ENCODE results near the gene TAS2R40. TPM values are rescaled to one million over a fixed set of nuclear protein-coding genes. Genes with fewer than 3 reads are reported as not detected.
A peak's percentile ranks its signal among the peaks of the same experiment; 100 is the strongest.

TAS2R40 gene
- total RNA-seq, 2 experiments from 2014 or later: not detected

DNA sequence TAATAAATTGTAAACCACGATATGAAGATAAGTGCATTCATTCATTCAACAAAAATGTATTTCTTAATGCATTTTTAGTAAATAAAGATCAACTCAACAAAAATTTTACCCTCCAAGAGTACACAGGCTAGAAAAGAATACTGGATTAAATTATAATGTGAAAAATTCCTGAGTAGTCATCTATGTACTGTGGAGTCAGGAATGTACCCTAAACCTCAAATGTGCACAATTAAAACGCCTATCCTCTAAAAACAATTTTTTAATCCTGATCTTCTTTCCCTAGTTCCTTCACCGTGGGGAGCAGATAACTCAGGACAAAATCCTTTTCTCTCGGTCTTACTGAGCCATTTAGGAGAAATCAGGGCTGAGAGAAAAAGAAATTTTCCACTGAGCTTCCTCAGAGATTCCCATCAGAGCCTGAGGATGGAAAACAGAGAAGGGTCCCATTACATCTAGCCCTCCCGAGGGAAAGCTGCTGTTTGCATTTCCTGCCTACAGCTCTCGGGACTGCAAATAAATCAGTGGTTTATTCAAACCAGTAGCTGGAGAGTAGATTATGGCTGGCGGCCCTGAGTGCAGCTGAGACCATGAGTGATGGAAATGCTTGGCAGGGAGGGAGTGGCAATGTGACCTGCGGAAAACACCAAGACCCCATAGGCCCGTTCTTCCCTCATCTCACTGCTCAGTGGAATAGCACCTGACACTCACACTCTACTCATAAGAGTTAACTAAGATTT lies 7.4 kb downstream of the TAS2R40 start:
- ChIA-PET CTCF (interaction anchor here (1.0 to 2.2 kb wide), 2 partner anchors 11 to 14 kb away, joined by 3 to 5 read pairs; no protein-coding TSS in a partner anchor), POLR2A (no interaction called here)
- no peak for DNase-seq
- no peak overlapping the region for H3K4me3 Mint-ChIP-seq
- peaks cover 28% of the 10 kb centered on the region for H3K27me3 Mint-ChIP-seq
- H3K36me3 Mint-ChIP-seq (ENCODE audit: low read depth): no peaks in the 10 kb centered on the region
- no peak overlapping the region for H3K27ac Mint-ChIP-seq
- H3K9me3 Mint-ChIP-seq: peaks cover under 1% of the 10 kb centered on the region
- no peaks in the 10 kb centered on the region for H3K4me1 Mint-ChIP-seq

DNA sequence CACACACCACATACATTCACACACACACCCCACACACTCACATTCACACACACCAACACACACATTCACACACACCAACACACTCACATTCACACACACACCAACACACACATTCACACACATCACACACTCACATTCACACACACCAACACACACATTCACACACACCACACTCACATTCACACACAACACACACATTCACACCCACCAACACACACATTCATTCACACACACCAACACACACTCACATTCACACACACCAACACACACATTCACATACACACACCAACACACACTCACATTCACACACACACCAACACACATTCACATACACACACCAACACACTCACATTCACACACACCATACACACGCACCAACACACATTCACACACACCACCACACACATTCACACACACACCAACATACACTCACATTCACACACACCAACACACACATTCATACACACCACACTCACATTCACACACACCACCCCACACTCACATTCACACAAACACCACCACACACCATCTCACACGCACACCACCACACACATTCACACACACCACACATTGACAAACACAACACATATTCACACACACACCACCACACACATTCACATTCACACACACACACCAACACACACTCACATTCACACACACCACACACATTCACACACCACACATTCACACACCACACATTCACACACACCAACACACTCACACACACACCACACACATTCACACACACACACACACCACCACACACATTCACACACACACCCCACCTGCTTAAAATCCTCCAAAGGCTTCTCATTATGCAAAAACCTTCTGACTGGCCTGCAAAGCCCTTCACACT lies 9.0 kb downstream of the TAS2R40 start:
- POLR2A ChIA-PET: no interaction called here
- Mint-ChIP-seq H3K27me3 (peaks cover 37% of the 10 kb centered on the region), H3K36me3 (ENCODE audit: low read depth) (peaks cover 7% of the 10 kb centered on the region), H3K4me1 (no peaks in the 10 kb centered on the region), H3K4me3 (no peak overlapping the region), H3K9me3 (peaks cover 10% of the 10 kb centered on the region), H3K27ac (no peak overlapping the region)
- DNase-seq: no peak
- CTCF ChIA-PET: interaction anchor here (0.9 kb wide), 1 partner anchor 185 kb away, joined by 3 read pairs; no protein-coding TSS in a partner anchor

DNA sequence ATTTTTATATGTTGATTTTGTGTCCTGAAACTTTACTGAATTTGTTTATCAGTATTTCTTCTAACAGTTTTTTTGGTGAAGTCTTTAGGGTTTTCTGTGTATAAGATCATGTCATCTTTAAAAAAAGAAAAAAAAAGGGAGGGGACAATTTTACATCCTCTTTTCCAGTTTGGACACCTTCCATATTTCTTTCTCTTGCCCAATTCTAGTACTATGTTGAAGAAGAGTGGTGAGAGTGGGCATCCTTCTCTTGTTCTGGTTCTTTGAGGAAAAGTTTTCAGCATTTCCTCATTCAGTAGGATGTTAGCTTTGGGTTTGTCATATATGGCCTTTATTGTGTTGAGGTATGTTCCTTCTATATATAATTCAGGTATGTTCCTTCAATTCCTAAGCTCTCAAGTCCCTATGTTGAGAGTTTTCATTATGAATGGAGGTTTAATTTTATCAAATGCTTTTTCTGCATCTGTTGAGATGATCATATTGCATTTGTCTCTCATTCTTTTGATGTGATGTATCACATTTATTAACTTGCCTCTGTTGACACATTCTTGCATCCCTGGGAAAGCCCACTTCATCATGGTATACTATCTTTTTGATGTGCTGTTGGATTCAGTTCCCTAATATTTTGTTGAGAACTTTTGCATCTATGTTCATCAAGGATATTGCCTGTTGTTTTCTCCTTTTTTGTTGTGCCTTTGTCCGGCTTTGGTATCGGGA lies 12.1 kb downstream of the TAS2R40 start:
- H3K4me1 Mint-ChIP-seq: peaks cover 1% of the 10 kb centered on the region
- no peak overlapping the region for H3K27ac Mint-ChIP-seq
- POLR2A ChIA-PET: no interaction called here
- no peak for DNase-seq
- H3K4me3 Mint-ChIP-seq: no peak overlapping the region
- CTCF ChIA-PET: no interaction called here
- peaks cover 25% of the 10 kb centered on the region for H3K36me3 Mint-ChIP-seq (ENCODE audit: low read depth)
- peaks cover 42% of the 10 kb centered on the region for H3K27me3 Mint-ChIP-seq
- H3K9me3 Mint-ChIP-seq: peaks cover 27% of the 10 kb centered on the region

DNA sequence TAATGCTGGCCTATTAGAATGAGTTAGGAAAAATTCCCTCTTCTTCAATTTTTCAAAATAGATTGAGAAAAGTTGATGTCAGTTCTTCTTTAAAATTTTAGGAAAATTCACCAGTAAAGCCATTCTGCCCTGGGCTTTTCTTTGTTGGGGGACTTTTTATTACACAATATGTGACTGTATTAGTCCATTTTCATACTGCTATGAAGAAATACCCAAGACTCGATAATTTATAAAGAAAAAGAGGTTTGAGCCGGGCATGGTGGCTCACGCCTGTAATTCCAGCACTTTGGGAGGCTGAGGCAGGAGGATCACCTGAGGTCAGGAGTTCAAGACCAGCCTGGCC lies 12.7 kb downstream of the TAS2R40 start:
- POLR2A ChIA-PET: no interaction called here
- H3K27ac Mint-ChIP-seq: no peak overlapping the region
- peaks cover 3% of the 10 kb centered on the region for H3K4me1 Mint-ChIP-seq
- H3K27me3 Mint-ChIP-seq: peaks cover 42% of the 10 kb centered on the region
- H3K9me3 Mint-ChIP-seq: peaks cover 27% of the 10 kb centered on the region
- peaks cover 25% of the 10 kb centered on the region for H3K36me3 Mint-ChIP-seq (ENCODE audit: low read depth)
- no peak for DNase-seq
- CTCF ChIA-PET: no interaction called here
- H3K4me3 Mint-ChIP-seq: no peak overlapping the region

DNA sequence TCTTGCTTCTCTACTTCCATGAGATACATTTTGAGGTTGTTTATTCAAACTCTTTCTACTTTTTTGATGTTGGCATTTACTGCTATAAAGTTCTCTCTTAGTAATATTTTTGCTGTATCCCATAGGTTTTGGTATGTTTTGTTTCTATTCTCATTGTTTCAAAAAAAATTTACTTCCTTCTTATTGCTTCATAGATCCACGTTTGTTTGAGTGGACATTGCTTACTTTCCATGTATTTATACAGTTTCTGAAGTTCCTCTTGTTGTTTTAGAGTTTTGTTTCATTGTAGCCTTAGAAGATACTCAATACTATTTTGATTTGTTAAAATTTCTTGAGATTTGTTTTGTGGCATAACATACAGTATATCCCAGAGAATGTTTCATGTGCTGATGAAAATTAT lies 13.7 kb downstream of the TAS2R40 start:
- Mint-ChIP-seq H3K27me3 (peaks cover 42% of the 10 kb centered on the region), H3K27ac (no peak overlapping the region), H3K4me3 (no peak overlapping the region), H3K36me3 (ENCODE audit: low read depth) (peaks cover 25% of the 10 kb centered on the region), H3K4me1 (peaks cover 10% of the 10 kb centered on the region), H3K9me3 (peaks cover 27% of the 10 kb centered on the region)
- no peak for DNase-seq
- ChIA-PET CTCF (interaction anchor here (1.0 to 1.6 kb wide), 2 partner anchors 20 to 140 kb away, joined by 3 read pairs; no protein-coding TSS in a partner anchor), POLR2A (no interaction called here)

DNA sequence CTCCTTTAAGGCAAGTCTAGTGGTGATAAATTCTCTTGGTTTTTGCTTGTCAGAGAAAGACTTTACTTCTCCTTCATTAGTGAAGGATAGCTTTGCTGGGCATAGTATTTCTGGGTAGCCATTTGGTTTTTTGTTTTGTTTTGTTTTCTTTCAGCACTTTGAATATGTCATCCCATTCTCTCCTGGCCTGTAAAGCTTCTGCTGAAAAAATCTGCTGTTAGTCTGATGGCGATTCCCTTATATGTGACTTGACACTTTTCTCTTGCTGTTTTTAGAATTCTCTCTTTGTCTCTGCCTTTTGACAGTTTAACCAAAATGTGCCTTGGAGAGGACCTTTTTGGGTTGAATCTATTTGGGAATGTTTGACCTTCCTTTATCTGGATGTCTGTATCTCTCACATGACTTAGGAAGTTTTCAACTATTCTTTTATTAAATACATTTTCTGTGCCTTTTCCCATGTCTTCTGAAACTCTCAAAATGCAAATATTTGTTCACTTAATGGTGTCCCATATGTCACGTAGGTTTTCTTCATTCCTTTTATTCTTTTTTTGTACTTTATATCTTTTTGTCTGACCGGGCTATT lies 14.7 kb downstream of the TAS2R40 start:
- Mint-ChIP-seq H3K27me3 (peaks cover 42% of the 10 kb centered on the region), H3K36me3 (ENCODE audit: low read depth) (peaks cover 25% of the 10 kb centered on the region), H3K4me1 (peaks cover 19% of the 10 kb centered on the region), H3K4me3 (no peak overlapping the region), H3K9me3 (peaks cover 27% of the 10 kb centered on the region), H3K27ac (no peak overlapping the region)
- POLR2A ChIA-PET: no interaction called here
- DNase-seq: no peak
- CTCF ChIA-PET: interaction anchor here (1.3 to 1.6 kb wide), 2 partner anchors 109 to 139 kb away, joined by 3 read pairs; no protein-coding TSS in a partner anchor

DNA sequence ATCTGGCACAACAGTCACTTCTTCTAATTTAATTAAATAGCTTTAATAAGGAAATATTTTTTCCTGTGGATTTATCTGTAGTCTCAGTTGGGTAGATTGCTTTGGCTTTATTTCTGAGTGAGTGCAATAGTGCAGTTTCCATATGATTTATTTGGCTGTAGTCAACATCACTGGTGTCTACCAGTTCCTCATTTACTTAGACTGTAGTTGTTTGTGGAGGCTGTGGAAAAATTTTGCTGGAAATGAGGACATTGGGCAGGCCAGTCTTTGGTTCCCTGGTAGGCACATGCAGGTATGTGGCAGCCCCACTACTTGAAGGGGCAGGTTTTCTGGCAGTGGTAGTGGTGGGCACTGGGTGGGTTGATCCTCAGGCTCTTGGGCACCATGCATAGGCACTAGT lies 15.5 kb downstream of the TAS2R40 start:
- Mint-ChIP-seq H3K27ac (no peak overlapping the region), H3K27me3 (peaks cover 38% of the 10 kb centered on the region), H3K36me3 (ENCODE audit: low read depth) (peaks cover 25% of the 10 kb centered on the region), H3K4me3 (no peak overlapping the region), H3K9me3 (peaks cover 27% of the 10 kb centered on the region), H3K4me1 (peaks cover 25% of the 10 kb centered on the region)
- POLR2A ChIA-PET: no interaction called here
- DNase-seq: no peak
- CTCF ChIA-PET: interaction anchor here (1.3 to 1.6 kb wide), 2 partner anchors 108 to 138 kb away, joined by 3 read pairs; no protein-coding TSS in a partner anchor

DNA sequence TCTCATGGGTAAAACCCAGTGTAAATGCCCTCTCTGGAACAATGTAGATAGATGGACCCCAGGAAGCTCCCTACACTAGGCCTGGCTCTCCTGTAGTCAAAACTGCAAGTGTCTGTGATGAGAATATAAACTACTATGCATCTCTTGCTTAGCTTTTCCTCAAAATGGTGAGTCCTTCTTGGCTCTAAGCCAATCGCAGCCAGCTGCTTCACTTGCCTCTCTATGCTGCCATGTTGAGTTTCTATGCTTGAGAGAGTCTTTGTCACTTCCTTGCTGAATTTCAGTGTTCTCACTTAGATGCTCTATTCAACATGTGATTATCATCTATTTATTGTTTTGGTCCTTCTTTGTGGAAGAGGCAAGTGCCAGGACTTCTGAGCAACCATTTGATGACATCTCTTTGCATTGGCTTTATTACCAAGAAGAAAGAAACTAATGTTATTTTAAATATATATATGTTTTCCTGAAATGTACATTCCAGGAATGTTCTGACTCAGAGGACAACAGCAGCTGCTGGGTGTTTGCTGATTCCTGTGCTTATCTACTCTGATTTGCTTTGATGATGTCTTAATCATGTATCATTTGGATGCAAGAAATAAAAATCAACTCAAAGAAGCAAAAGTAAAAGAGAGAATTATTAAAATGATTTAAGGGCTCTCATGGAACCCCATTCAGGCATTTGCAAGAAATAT lies 16.6 kb downstream of the TAS2R40 start:
- peaks cover 29% of the 10 kb centered on the region for H3K27me3 Mint-ChIP-seq
- CTCF ChIA-PET: interaction anchor here (0.6 to 7.6 kb wide), 5 partner anchors 24 to 878 kb away, joined by 3 to 250 read pairs (median 149); partner anchors contain the start of gene GSTK1
- DNase-seq: no peak
- H3K36me3 Mint-ChIP-seq (ENCODE audit: low read depth): peaks cover 25% of the 10 kb centered on the region
- POLR2A ChIA-PET: no interaction called here
- no peak overlapping the region for H3K4me3 Mint-ChIP-seq
- H3K27ac Mint-ChIP-seq: no peak overlapping the region
- peaks cover 32% of the 10 kb centered on the region for H3K4me1 Mint-ChIP-seq
- H3K9me3 Mint-ChIP-seq: peaks cover 27% of the 10 kb centered on the region

DNA sequence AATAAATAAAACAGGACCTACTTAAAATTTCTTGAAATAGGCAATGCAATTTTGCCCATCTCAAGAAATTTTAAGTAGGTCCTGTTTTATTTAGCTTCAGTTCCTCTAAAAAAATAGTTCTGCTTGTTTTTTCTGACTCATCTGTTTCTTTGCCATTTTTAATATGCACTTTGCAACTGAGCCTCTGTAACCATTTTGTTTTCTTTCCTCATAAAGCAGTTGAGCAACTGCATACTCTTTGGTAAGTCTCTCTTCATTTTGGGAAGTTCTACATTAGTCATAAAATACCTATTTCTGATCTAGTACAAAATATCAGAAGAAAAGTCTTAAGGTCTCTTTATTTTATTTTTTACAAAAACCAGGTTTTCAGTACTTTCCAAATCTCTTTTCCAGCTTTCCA lies 18.0 kb downstream of the TAS2R40 start:
- Mint-ChIP-seq H3K27ac (peak overlapping the region; percentile 33), H3K9me3 (peaks cover 24% of the 10 kb centered on the region), H3K4me3 (no peak overlapping the region), H3K27me3 (peaks cover 20% of the 10 kb centered on the region), H3K36me3 (ENCODE audit: low read depth) (peaks cover 31% of the 10 kb centered on the region), H3K4me1 (peaks cover 46% of the 10 kb centered on the region)
- CTCF ChIA-PET: interaction anchor here (0.8 to 7.6 kb wide), 38 partner anchors 8 to 854 kb away, joined by 3 to 250 read pairs (median 7); partner anchors contain the start of genes CASP2, CLCN1, EPHA1 and GSTK1
- POLR2A ChIA-PET: interaction anchor here (0.8 to 3.0 kb wide), 16 partner anchors 12 to 176 kb away, joined by 3 to 31 read pairs (median 8); partner anchors contain the start of genes CASP2, GSTK1 and ZYX
- DNase-seq: no peak

DNA sequence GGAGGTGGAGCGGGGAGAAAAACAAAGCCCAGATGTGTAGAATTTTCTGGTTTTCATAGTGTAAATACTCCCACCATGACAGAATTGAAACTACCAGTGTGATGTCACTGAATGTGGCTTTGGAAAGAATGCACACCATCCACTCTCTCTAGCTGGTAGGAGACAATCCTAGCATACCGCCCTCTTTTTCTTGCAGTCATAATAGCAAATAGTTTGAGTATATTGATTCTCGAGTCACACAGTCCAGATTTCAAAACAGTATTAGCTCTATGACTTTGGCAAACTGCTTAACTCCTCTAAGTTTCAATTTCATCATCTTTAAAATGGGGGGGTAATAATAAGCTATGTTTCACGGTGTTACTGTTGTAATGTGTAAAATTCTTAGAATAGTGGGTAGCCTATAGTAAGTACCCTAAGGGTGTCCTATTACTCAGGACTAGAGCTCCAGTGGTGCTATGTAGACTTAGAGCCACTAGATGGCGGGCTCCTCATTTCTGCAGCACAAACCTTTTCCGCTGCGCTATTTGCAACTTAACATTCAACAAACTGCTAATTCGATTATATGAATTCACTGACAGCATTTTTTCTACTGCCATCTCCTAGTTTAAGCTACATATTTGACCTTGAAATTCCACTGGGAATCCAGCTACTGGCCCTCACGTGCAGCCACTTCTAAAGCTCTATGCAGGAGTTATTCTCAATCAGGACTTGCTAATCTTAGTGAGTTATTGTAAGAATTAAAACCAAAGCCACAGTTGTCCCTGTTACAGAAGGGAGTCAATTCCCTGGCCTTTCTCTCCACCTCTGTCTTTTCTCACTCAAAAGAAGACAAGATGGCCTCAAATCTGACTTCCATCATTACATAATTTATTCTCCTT lies 18.7 kb downstream of the TAS2R40 start:
- peaks cover 20% of the 10 kb centered on the region for H3K9me3 Mint-ChIP-seq
- H3K27me3 Mint-ChIP-seq: peaks cover 16% of the 10 kb centered on the region
- ChIA-PET CTCF (interaction anchor here (0.6 to 7.6 kb wide), 46 partner anchors 9 to 855 kb away, joined by 3 to 250 read pairs (median 6); partner anchors contain the start of genes CASP2, CLCN1, EPHA1 and EPHB6), POLR2A (interaction anchor here (0.8 to 3.0 kb wide), 19 partner anchors 11 to 176 kb away, joined by 3 to 31 read pairs (median 6); partner anchors contain the start of genes CASP2, GSTK1 and ZYX)
- peak overlapping the region; percentile 33 for H3K27ac Mint-ChIP-seq
- no peak overlapping the region for H3K4me3 Mint-ChIP-seq
- peaks cover 31% of the 10 kb centered on the region for H3K36me3 Mint-ChIP-seq (ENCODE audit: low read depth)
- DNase-seq: peak; percentile 77
- peaks cover 52% of the 10 kb centered on the region for H3K4me1 Mint-ChIP-seq

DNA sequence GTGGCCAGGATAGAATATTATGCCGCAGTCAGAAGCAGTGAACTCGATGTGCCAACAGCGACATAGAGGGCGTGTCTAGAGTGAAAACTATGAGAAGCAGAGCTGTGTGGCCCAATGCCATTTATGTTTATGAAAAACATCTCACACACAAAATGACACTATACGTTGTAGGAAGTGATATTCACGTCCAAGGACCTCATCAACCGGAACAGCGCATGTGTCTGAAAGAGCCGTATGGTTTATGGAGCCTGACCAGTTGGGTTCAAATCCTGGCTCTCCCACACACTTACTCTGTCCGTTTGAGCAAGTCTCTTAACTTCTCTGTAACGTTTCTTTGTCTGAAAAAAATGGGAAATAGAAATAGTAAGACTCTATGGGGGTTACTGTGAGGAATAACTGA lies 20.5 kb downstream of the TAS2R40 start:
- H3K27ac Mint-ChIP-seq: no peak overlapping the region
- H3K4me1 Mint-ChIP-seq: peaks cover 70% of the 10 kb centered on the region
- H3K27me3 Mint-ChIP-seq: no peaks in the 10 kb centered on the region
- ChIA-PET CTCF (interaction anchor here (0.7 to 7.6 kb wide), 5 partner anchors 20 to 66 kb away, joined by 3 to 250 read pairs (median 149); partner anchors contain the start of gene GSTK1), POLR2A (interaction anchor here (1.6 to 4.0 kb wide), 4 partner anchors 13 to 46 kb away, joined by 5 to 51 read pairs (median 6); partner anchors contain the start of genes CASP2 and GSTK1)
- no peak overlapping the region for H3K4me3 Mint-ChIP-seq
- H3K9me3 Mint-ChIP-seq: peaks cover 8% of the 10 kb centered on the region
- H3K36me3 Mint-ChIP-seq (ENCODE audit: low read depth): peaks cover 31% of the 10 kb centered on the region
- DNase-seq: no peak

Data from activated CD4-positive, alpha-beta memory T cell treated with anti-CD3 and anti-CD28 coated beads, Interleukin-2, amount 10 ng/mL, durations not matched to agents 7 days and 5 days (primary cell).